Endothelial cell of umbilical vein (primary cell): ENCODE results near the gene IGF2R. TPM values are rescaled to one million over a fixed set of nuclear protein-coding genes. Genes with fewer than 3 reads are reported as not detected.

Experiments used
- BruUV-seq: library from RNA; stranded (reverse); fragments of 400-500 nt; replicated peaks from 2 replicates; lab custom pipeline; 2021; lab: Mats Ljungman, UMichigan
- CTCF ChIA-PET: fragments of 300-600, 350-600 bp; sonication (Branson Sonifier 250); formaldehyde crosslinking; loops from one replicate; lab custom pipeline; 2021; ENCODE audit warnings: antibody characterized with exemption, inconsistent platforms; lab: Charles Lee
- POLR2A ChIA-PET: fragments of 300-600, 350-600 bp; sonication (Branson Sonifier 250); formaldehyde crosslinking; loops from one replicate; lab custom pipeline; 2021; ENCODE audit warnings: antibody characterized with exemption, inconsistent platforms; lab: Charles Lee
- DNase-seq: peaks from one replicate; pipeline ENCODE4 v3.0.0-alpha.2; 2011; ENCODE audit warnings: low read depth, low spot score
- FAIRE-seq: peaks from 2 replicates; lab custom pipeline; 2011; peaks lifted over from hg19 to GRCh38; lab: Jason Lieb, UNC
- H2AFZ ChIP-seq: 2 replicates; pipeline ENCODE4 v1.6.0; 2012; ENCODE audit warnings: low read depth, low read length, control low read depth, inconsistent platforms
- H3K27ac ChIP-seq: 2 replicates; pipeline ENCODE4 v1.5.1; 2011; ENCODE audit warnings: low read depth, mild to moderate bottlenecking, control low read depth, low read length, moderate library complexity; ENCODE audit not compliant: insufficient read depth
- H3K27me3 ChIP-seq, 2 experiments: 2 replicates each; pipeline versions ENCODE4 v1.6.0 to v1.6.1; 2011; ENCODE audit warnings: low read length in 2 of 2, mixed read lengths in 1 of 2; ENCODE audit not compliant: control insufficient read depth in 2 of 2, insufficient read depth in 2 of 2
- H3K36me3 ChIP-seq, 2 experiments: 2 replicates in 1 of 2; 3 replicates in 1 of 2; pipeline ENCODE4 v1.5.1; 2011; ENCODE audit warnings: low read length in 2 of 2, mild to moderate bottlenecking in 1 of 2, moderate library complexity in 1 of 2; ENCODE audit not compliant: control insufficient read depth in 2 of 2, insufficient read depth in 2 of 2; ENCODE audit errors: extremely low read depth in 1 of 2
- H3K4me1 ChIP-seq: 3 replicates; pipeline ENCODE4 v1.5.1; 2011; ENCODE audit warnings: mild to moderate bottlenecking, low read length; ENCODE audit not compliant: control insufficient read depth, insufficient read depth; ENCODE audit errors: extremely low read depth
- H3K4me2 ChIP-seq: 2 replicates; pipeline ENCODE4 v1.6.1; 2011; ENCODE audit warnings: low read length, control low read depth, mixed read lengths; ENCODE audit not compliant: insufficient read depth
- H3K4me3 ChIP-seq, 3 experiments: fragments of 200-600 bp in 1 of 3; sonication (generic), shearing (Covaris generic) in 1 of 3; replicated peaks in 1 of 3; 2 replicates each; pipeline ENCODE4 v1.5.1; 2011 to 2016; ENCODE audit warnings: control low read depth in 3 of 3, low read length in 3 of 3, mild to moderate bottlenecking in 2 of 3, inconsistent platforms in 1 of 3, low read depth in 1 of 3, moderate library complexity in 1 of 3; ENCODE audit not compliant: insufficient read depth in 1 of 3
- H3K79me2 ChIP-seq: 2 replicates; pipeline ENCODE4 v1.6.0; 2012; ENCODE audit warnings: low read length, inconsistent platforms; ENCODE audit not compliant: control insufficient read depth, insufficient read depth
- H3K9ac ChIP-seq: replicated peaks from 2 replicates; pipeline ENCODE3; 2011; ENCODE audit warnings: low read length, control low read depth; ENCODE audit not compliant: insufficient read depth; ENCODE audit errors: extremely low read depth
- H3K9me1 ChIP-seq: replicated peaks from 3 replicates; pipeline ENCODE4 v1.6.0; 2011; ENCODE audit warnings: mild to moderate bottlenecking, low read length; ENCODE audit not compliant: control insufficient read depth, insufficient read depth; ENCODE audit errors: extremely low read depth
- H3K9me3 ChIP-seq: replicated peaks from 2 replicates; pipeline ENCODE4 v1.5.1; 2012; ENCODE audit warnings: low read length, inconsistent platforms; ENCODE audit not compliant: control insufficient read depth, insufficient read depth
- H4K20me1 ChIP-seq: replicated peaks from 2 replicates; pipeline ENCODE3; 2011; ENCODE audit warnings: mild to moderate bottlenecking, low read length; ENCODE audit not compliant: control insufficient read depth, insufficient read depth; ENCODE audit errors: extremely low read depth
- EZH2 ChIP-seq: IDR thresholded peaks from 2 replicates; pipeline ENCODE4 v1.6.1; 2012; ENCODE audit warnings: borderline replicate concordance, low read depth, mild to moderate bottlenecking, moderate library complexity, low read length, inconsistent platforms; ENCODE audit not compliant: severe bottlenecking
- FOS ChIP-seq: IDR thresholded peaks from 2 replicates; pipeline ENCODE4 v1.6.1; 2011; ENCODE audit warnings: mild to moderate bottlenecking, low read length, moderate library complexity, borderline replicate concordance; ENCODE audit not compliant: insufficient read depth
- GATA2 ChIP-seq: IDR thresholded peaks from 2 replicates; pipeline ENCODE4 v1.7.0; 2011; ENCODE audit warnings: low read depth, mild to moderate bottlenecking, moderate library complexity, mixed read lengths, low read length; ENCODE audit not compliant: insufficient read length, insufficient read depth
- JUN ChIP-seq: IDR thresholded peaks from 2 replicates; pipeline ENCODE4 v1.6.1; 2011; ENCODE audit warnings: borderline replicate concordance, low read depth; ENCODE audit not compliant: insufficient read length, insufficient read depth
- MAX ChIP-seq: IDR thresholded peaks from 2 replicates; pipeline ENCODE4 v1.6.1; 2011; ENCODE audit not compliant: insufficient read depth, insufficient read length
- MYC ChIP-seq: IDR thresholded peaks from one replicate; pipeline ENCODE4 v1.6.1; 2011; ENCODE audit warnings: mild to moderate bottlenecking, low read depth, low read length
- POLR2A ChIP-seq: IDR thresholded peaks from 2 replicates; pipeline ENCODE4 v1.6.1; 2012; ENCODE audit warnings: low read depth, mild to moderate bottlenecking, control low read depth, low read length
- POLR2AphosphoS5 ChIP-seq: IDR thresholded peaks from 2 replicates; pipeline ENCODE4 v1.6.1; 2012; ENCODE audit warnings: low read depth, mild to moderate bottlenecking, control low read depth, low read length, moderate library complexity; ENCODE audit not compliant: insufficient read depth
- dilution Hi-C: fragments of 300-500 bp; cut with MboI; formaldehyde crosslinking; loops from one replicate; pipeline ENCODE4 v1.15.0; 2019; ENCODE audit warnings: low sequenced_read_pairs; ENCODE audit not compliant: extremely low pct_ligation_motif_present
- intact Hi-C: fragments of 100-400 bp; cut with micrococcal nuclease; formaldehyde crosslinking; loops from one replicate; pipeline ENCODE4 v1.10.0; 2022
- polyA plus RNA-seq, 4 experiments: library from polyadenylated mRNA; depleted of rRNA in 3 of 4; stranded (reverse) in 3 of 4; unstranded in 1 of 4; fragments of >200 nt; gene quantifications; 2 replicates each; pipeline versions ENCODE4 v1.2.1 to v1.2.3, GENCODE V29; 2011 to 2012; ENCODE audit warnings: missing spikeins in 1 of 4
- total RNA-seq: library from RNA; stranded (reverse); gene quantifications from 2 replicates; pipeline ENCODE4 v1.2.3, GENCODE V29; 2021
- TF ChIP-seq, protein P1 (sequence below), 2 donors: IDR thresholded peaks; 1 replicate in 1 of 2; 2 replicates in 1 of 2; pipeline ENCODE4 v1.5.1; 2011; ENCODE audit warnings: low read length in 2 of 2, mild to moderate bottlenecking in 2 of 2, moderate library complexity in 2 of 2, control low read depth in 1 of 2, inconsistent platforms in 1 of 2, low read depth in 1 of 2; ENCODE audit not compliant: insufficient read depth in 1 of 2; ENCODE audit errors: extremely low read depth in 1 of 2

The IGF2R gene
- total and polyA plus RNA-seq, 2 donors (not counting 3 experiments of a cell fraction or from before 2014, with no cell fraction given): 16.3 to 60.2 TPM

DNA sequence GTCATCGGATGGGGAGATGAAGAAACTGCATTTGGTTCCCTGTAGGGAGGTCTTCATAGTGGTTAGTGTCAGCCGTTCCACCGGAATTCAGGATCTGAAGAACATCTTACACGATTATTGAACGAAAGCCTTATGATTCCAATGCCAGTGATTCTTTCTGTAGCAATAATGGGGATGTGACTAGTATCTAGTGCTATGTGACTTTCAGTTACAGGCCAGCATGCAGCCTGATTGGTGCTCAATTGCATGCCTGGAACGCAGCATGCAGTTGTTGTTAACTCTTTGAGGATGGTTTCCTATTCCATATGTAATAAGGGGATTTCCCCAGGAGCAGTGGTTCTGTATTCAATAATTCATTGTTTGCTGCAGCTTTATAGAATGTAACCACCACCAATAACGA lies 81.1 kb downstream of the IGF2R start:
- Histone ChIP-seq H3K27ac (no peak overlapping the region), H3K36me3 (peaks cover 5 to 27% of the 10 kb centered on the region in 2 experiments), H3K9ac (no peak overlapping the region), H4K20me1 (no peaks in the 10 kb centered on the region), H3K9me3 (no peaks in the 10 kb centered on the region), H3K79me2 (no peaks in the 10 kb centered on the region), H3K4me1 (no peaks in the 10 kb centered on the region), H2AFZ (no peak overlapping the region), H3K27me3 (no peaks in the 10 kb centered on the region), H3K9me1 (no peaks in the 10 kb centered on the region), H3K4me3 (no peak overlapping the region), H3K4me2 (no peak overlapping the region)
- dilution Hi-C loops (no loop called here), intact Hi-C loops (no loop called here)
- FAIRE-seq (no peak), DNase-seq (no peak)
- TF ChIP-seq GATA2 (no peak), FOS (no peak), EZH2 (no peak), POLR2AphosphoS5 (no peak), JUN (no peak), MYC (no peak), POLR2A (no peak), MAX (no peak)
- TF ChIP-seq, protein P1, sequence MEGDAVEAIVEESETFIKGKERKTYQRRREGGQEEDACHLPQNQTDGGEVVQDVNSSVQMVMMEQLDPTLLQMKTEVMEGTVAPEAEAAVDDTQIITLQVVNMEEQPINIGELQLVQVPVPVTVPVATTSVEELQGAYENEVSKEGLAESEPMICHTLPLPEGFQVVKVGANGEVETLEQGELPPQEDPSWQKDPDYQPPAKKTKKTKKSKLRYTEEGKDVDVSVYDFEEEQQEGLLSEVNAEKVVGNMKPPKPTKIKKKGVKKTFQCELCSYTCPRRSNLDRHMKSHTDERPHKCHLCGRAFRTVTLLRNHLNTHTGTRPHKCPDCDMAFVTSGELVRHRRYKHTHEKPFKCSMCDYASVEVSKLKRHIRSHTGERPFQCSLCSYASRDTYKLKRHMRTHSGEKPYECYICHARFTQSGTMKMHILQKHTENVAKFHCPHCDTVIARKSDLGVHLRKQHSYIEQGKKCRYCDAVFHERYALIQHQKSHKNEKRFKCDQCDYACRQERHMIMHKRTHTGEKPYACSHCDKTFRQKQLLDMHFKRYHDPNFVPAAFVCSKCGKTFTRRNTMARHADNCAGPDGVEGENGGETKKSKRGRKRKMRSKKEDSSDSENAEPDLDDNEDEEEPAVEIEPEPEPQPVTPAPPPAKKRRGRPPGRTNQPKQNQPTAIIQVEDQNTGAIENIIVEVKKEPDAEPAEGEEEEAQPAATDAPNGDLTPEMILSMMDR (IDR thresholded peaks at IDR 0.05; ENCODE audit: extremely low read depth in 1 of 2, insufficient read depth in 1 of 2, low read depth in 1 of 2, low read length in 2 of 2): no peak
- ChIA-PET CTCF (no interaction called here), POLR2A (no interaction called here)
- BruUV-seq: no TSS peak
